Dedifferentiated amniotic fluid mesenchymal stem cell (primary cell): Measurements from ENCODE around the gene TNNI2.

Experiments
- DNase-seq: peaks from one replicate; pipeline ENCODE4 v3.0.0-alpha.2; 2016; ENCODE audit errors: extremely low spot score

TNNI2 gene

DNA sequence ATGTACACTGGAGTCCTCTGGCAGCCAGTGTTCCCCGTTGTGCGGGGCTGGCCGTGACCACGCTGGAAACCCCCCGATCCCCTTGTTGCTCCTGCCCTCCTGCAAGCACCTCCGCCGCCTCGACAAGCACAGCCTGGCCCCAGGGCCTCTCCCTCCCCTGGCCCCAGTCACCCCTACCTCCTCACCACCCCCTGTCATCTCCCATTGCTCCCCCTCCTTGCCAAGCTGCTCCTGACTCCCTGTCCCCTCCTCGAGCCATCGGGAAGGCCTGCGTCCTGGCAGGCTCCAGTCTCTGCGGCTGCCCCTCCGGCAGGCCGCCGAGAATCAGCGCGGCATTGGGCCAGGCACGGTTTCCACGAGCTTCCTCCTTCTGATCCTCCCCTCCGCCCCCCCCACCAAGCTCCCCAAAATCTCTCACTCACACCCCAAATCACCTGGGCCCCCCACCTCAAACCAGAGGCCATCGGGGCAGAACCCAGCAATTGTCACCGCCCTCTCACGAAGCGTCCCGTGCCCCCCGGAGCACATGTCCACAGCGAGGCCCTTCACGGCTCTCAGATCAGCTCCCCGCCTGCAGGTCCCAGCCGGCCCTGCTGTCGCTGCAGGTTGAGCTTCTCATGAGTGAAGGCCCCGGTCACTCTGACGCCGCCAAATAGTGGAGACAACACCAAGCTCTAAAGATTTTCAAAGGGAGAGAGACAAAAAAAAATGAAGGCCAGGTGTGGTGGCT is 8.4 kb downstream of the TNNI2 start:
- DNase-seq = no peak

DNA sequence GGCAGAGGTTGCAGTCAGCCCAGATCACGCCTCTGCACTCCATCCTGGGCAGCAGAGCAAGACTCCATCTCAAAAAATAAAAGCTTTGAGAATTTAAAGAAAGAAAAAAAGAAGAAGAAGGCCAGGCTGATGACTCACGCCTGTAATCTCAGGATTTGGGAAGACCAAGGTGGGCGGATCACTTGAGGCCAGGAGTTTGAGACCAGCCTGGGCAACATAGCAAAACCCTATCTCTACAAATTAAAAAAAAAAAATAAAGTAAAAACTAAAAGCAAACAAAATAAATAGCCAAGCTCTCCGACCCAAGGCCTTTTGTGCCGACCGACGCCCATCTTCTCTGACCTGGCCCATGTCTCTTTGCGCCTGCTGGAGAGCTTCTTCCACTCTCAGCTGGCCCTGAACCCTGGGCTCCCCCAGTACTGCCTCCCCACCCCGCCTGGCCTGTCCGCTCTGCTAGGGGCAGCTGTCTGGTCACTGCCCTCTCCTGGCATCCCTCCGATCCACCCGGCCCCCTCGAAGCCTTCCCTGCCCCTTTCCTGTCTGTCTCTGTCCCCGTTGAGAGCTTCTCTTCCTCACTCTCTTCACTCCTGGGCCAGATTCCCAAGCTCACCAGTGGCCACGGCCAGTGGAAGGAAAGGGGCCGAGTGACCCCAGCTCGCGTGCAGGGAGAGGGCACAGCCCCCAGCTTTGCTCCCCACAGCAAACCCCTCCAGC is 9.3 kb downstream of the TNNI2 start:
- no peak for DNase-seq

DNA sequence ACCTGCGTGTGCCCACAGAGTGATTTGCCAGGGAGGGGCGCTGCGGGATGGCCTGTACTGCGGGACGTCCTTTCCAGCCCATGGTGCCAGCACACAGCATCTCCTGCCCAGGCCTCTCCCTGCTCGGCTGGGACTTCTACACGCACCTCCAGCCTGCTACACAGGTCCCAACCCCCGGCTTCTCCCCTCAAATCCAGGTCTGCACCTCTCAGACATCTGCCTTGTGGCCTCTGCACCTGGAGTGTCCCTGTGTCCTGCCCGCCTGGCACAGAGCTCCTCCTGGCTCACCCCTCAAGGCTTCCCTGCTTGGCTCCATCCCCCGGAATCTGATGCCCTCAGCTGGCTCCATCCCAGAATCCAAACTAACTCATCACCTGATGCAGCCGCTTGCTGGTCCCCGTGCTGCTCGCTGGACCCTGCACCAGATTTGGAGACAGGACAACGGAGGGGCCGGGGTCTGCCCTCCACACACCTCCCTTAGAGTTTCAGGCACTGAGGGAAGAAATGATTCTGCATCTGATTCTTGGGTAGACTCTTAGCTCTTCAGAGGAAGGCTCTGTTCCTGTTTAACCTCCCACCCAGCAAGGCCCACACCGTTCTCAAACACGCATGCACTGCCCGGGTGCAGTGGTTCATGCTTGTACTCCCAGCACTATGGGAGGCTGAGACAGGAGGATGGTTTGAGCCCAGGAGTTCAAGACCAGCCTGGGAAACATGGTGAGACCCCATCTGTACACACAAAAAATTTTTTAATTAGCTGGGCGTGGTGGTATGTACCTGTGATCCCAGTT is 10.1 kb downstream of the TNNI2 start:
- DNase-seq = no peak

DNA sequence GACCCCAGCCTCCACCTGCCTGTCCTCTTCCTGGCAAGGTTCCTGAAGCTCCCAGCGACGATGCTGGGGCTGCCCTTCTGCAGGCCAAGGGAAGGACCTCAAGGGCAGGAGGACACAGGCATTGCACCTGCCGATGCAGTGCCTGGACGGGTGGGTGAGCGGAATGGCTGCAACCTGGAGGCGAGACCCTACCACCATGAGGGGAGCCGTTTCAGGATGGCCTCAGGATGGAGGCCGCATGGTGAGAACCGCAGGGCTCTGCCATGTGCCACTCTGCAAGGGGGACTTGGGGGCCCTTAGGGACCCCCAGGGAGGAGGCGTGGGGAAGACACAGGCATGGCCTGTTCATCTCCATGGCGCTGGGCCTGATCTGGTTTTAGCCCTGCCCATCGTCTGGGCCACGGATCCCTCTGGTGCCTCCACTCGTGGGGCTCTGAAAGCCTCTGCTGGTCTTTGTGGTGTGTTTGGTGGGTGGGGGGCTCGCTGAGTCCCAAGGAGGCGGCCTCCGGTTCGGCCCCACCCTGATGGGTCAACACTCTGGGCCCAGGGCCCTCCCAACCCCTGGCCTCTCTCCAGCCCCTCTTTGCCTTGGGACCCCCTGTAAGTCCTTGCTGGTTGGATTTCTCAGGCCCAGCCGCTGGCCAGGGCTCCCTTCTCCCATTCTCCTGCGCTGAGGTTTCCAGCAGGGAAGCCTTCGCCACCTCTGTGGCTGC is 12.8 kb downstream of the TNNI2 start:
- DNase-seq = no peak

DNA sequence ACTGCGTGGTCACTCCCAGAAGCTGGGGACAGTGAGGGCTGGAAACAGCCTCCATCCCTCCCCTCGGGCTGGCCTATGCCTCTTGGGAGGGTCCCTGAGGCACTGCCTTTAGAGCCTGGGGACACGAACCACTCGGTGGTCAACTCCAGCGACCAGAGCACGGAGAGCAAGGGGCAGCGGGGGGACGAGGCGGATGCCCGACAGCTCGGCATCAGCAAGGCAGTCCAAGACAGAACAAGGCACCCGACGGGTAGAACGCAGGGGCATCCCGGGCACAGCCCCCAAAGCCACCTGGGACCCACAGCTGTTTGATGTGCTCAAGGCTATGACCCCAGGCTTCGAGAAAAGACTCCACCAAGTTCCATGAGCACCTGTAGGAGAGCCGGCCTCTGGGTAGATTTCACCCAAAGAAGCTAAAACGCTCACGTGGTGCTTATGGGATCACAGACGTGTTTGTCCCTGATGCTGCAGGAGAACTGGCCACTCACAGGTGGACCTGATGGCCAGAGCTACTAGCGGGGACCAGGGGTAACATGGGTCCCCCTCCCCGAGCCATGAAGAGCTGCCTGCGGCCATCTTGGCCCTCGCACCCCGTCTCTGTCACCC is 13.6 kb downstream of the TNNI2 start:
- no peak for DNase-seq

DNA sequence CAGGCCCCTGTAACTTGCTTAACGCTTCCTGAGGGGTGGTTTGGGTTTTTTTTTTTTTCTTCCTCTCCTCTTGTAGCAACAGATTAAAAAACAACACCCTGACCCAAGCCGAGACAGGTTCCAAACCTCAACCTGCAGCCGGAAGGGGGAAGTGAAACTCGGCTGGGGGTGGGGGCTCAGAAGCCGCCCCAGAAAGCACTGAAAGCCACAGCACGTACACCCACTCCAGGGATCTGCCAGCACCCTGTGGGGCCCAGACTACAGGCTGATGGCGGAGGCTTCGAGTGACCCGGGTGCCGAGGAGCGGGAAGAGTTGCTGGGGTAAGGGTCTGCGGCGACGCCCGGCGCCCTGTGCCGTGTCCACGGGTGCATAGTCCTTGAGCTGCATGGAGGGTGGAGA is 14.1 kb downstream of the TNNI2 start, which contains the start of gene LSP1:
LSP1 (plus strand) TSS at position 208 of the 400 bp plus-strand sequence; CDS start at position 269, 61 bp downstream.
- DNase-seq = no peak

DNA sequence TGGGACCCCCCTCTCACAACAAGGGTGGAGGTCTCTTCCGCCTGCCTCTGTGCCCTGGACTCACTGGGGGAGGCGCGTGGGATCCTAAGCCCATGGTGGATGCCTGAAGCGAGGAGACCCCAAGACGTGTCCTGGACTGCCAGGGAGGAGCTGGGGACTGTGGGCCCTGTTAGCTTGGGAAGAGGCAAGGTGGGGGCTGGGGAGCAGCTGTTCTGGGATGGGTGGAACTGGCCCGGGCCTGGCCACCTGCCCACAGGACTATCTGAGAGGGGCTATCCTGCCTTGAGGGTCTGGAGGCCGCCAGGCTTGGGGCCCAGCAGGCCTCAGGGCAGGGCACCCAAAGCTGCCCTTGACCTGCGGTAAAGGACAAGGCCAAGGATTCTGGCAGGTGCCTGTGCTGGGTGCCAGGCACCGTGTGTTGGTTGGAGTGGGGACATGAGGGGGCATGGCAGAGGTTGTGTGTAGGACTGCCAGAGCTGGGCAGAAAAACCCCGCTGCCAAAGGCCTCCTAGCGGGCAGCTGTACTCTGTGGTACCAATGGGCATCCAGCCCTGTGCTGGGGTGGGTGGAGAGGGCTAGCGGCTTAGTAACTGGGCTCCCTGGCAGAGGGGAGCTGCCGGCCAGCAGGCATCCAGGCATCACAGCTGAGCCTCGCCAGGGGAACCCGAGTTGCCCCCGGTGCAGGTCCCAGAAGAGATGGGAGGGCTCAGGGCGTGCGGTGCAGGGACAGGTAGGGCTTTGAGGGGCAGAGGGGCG is 14.8 kb downstream of the TNNI2 start:
- no peak for DNase-seq

DNA sequence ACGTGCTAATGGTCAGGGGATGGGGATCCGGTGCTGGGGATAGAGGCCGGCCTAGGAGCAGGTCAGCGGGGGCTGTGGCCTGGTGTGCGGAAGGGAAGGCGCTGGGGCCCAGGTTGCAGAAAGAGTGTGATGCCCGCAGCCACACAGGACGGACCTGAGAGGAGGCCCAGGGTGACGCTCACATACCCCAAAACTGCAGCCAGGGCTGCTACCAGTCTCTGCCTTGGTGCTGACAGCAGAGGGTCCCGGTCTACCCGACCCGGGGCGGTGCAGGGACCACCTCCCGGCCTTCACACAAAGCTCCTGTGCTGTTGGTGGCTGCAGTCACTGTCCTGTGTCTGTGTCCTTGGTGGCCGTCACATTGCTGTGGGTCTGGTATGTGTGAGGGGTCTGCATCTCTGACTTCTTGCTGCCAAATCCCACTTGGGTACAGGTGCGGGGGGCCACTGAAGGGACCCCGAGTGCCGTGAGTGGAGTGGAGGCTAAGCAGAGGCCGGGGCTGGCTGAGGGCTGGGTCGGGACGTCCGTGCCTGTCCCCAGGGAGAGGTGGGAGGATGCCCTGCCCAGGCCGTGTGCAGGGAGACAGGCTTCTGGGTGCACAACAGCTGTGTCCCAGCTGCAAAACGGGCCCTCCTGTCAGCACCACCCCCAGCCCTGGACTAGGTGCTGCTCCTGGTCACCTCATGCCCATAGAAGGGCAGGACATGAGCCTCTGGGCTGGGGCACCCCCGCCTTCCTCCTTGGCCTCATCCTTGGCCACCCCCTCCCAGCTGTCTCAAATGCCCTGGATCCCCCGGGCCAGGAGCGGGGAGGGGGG is 15.6 kb downstream of the TNNI2 start:
- no peak for DNase-seq

DNA sequence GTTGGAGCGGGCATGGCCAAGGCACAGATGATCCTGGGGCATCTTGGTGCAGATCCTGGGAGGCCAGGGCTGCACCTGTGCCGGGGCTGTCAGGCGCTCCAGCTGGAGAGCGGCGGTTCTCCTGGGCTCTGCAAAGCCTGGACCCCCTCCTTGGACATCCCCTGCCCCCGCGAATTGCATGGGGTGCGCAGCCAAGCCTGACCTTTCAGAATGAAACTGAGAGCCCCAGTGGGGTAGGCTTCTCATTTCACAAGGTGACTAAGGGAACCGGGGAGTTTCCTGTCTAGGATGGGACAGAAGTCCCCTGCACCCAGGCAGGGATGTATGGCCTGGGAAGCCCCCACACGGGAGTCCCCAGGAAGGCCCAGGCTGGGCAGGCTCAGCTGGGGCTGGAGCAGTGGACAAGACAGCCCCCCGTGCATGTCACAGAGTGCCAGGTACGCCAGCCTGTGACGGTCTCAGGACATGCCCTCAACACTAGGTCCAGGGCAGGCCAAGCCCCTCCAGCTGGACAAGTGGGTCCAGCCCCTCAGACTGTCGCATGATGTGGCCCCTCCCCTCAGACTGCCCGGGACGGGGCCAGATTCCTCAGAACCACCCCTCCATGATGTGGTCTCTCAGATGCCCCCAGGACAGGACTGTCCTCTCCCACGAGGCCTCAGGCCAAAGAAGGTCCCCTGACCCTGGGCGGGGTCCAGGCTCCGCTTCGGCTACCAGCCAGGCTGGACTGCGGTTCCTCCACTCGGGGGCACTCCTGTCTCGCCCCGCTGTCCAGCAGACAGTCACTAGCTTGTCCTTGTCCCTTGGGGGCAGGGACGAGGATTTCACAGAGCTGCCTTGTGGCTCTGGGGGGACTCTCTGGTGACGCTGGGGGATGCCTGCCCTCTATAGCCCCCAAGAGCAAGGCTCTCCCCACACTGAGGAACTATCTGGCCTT is 16.4 kb downstream of the TNNI2 start:
- DNase-seq = no peak

DNA sequence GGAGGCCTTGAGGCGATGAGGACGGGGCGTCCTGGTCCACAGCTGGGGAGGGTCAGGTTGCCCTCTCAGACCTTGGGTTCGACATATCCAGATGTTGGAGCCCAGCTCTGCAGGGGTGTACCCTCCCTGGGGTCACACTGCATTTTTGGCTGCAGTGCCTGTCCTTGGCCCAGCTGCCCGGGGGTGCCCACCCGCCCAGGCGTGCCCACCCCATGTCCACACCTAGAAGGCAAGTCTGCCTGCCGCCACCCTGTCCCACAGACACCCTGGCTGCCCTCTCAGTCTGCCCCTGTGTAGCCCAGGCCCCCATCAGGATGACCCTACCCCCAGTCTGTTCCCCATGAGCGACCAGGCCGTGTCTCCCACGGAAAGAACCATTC is 17.1 kb downstream of the TNNI2 start:
- no peak for DNase-seq

DNA sequence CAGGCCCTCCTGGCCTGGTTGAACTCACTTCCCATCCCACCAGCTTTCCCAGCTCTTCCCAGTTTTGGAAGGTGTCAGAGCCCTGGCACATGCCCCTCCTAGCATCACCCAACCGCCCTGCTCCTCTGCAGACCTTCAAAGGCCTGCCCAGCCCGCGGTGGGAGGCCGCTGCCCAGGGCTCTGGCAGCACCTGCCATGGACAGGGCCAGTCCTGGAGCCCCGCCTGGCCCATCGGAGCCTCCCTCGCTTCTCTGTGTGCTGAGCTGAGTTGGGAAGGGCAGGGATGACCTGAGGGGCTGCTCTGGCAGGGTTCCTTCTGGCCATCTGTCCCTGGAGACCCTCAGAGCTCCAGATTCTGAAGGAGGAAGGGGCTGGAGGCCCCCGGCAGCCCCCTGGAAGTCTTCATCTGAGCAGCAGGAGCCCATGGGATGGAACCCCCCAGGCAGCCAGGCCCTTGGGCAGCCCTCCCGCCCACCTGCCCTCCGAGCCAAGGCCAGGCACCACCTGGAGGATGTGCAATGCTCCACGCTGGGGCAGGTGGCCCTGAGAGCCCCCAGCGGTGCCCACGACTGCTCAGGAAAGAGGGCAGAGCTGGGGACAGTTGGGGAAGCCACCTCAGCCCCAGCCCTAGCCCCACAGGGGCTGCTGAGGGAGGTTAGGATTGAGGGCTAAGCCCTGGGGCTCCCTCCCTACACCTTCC is 17.7 kb downstream of the TNNI2 start:
- DNase-seq = no peak

DNA sequence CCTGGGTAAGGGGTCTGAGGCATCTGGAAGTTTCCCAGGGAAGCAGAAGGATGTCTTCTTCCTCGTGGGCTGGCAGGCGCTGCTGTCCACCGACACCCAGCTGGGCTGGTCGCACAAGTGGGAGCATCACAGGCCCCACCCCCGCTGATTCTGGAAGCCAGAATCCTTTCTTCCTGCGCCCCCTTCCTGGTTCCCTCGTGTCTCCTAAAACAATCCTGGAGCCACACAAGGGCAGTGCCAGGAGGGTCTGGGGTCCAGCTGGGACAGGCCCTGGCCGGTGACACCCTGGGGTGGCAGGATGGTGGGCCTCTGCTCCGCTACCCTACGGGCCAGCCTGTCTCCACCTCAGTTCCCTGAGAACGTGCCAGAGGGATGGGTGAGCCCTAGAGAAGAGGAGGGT is 18.3 kb downstream of the TNNI2 start:
- no peak for DNase-seq

DNA sequence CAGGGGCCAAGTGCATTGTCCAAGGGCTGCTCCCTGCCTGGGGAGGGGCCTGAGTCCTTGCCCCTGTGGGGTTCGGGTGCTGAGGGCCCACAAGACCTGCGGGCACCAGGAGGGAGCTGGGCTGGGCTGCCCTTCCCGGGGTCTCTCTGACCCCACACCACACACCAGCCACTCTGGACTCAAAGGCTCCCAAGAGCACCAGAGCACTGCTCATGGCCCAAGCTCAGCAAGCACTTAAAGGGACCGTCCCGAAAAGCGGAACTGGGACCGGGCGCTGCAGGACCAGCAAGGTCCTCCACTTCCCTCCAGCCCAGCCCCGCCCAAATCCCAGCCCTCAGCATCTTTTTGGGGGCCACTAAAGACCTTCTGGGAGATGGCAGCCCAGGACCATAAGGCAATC is 19.4 kb downstream of the TNNI2 start:
- DNase-seq = no peak

DNA sequence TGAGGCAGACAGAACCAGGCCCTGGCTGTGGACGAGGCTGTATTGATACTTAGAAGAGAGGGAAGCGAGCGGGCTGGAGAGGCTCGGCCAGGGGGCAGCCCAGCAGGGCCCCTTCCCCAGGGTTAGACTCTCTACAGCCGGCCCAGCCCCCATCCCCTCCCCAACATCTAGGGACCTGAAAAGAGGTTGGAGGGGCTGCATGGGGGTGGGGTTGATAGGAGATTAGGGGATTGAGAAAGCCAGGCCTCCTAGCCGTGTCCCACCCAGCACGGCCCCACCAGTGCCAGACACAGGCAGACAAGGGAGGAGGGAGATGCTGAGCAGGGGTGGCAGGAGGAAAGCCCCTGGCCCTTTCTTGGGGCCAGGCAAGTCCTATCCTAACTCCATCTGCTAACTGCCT is 19.8 kb downstream of the TNNI2 start:
- no peak for DNase-seq

DNA sequence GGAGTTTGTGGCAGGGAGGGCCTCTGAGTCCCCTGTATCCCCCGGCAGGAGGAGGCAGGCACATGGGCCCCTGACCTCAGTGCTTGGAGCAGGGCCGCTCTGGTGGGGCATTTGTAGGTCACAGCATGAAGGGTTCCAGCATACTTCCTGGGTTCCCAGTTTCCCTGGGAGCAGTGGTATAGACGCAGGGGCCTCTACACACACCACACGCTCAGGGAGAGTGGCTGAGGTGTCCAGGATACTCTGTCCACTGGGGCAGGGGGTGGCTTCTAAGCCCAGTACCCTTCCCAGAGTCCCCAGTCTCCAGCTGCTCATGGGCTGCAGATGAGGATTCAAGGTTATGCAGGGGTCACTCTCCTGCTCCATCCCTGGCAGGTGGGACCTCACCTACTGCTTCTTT is 20.2 kb downstream of the TNNI2 start:
- DNase-seq = no peak

DNA sequence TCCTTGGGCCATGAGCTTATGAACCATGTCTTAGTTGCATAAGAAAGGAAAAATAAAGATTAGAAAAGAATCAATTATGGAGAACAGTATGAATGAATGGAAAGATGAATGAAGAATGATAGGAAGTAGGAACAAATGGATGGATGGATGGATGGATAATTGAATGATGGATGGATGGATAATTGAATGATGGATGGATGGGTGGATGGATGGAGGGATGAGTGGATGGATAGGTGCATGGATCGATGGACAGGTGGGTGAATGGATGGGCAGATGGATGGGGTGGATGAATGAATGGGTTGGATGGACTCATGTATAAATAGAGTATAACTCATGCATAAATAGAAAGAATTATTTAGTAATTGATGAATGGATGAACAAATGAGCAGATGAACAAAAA is 21.3 kb downstream of the TNNI2 start:
- DNase-seq = no peak

DNA sequence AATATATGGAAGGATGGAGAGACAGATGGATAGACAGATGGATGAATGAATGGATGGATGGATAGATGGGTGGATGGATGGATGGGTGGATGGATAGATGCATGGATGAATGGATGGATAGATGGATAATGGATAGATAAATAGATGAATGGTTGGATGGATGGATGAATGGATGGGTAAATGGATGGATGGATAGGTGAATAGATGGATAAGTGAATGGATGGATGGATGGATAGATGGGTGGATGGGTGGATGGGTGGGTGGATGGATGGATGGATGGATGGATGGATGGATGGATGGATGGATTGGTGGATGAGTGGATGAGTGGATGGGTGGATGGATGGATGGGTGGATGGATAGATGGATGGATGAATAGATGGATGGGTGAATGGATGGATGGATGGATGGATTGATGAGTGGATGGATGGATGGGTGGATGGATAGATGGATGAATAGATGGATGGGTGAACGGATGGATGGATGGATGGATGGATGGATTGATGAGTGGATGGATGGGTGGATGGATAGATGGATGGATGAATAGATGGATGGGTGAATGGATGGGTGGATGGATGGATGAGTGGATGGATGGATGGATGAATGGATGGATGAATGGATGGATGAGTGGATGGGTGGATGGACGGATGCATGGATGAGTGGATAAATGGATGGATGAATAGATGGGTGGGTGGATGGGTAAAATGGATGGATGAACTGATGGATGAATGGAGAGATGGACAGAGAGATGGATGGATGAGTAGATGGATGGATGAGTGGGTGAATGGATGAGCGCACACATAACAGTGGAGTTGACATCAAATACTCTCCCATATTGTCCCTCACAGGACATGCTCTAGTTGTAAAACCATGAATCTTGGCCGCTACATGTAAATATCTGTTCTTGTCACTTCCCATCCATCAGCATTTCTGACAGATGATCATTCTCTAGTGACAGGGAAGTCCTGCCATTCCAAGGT is 22.9 kb downstream of the TNNI2 start:
- DNase-seq = no peak
